ENCODE results near the gene MC4R. TPM values are rescaled to one million over a fixed set of nuclear protein-coding genes. Genes with fewer than 3 reads are reported as not detected.

MC4R gene
- total RNA-seq, 2 donors from 2014 or later: not detected

DNA sequence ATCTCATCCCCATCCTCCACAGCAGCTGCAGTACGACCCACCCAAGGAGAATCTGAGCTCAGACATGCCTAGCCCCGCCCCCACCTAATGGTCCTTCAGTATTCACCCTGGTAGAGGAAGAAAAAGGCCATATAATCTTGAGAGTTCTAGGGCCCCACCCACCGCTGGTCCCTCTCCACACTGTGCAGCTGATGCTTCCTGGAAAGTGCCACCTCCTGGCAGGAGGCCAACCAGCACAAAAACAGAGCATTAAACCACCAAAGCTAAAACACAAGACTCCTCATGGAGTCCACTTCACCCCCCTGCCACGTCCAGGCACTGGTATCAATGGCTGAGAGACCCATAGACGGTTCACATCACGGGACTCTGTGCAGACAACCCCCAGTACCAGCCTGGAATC, 40.7 kb downstream of the MC4R start:
- H3K4me3 ChIP-seq: no peak overlapping the region
- no peaks in the 10 kb centered on the region for H3K36me3 ChIP-seq
- WGBS: 79% methylated on average over 6 of the region's 6 CpGs
- no peak for DNase-seq (ENCODE audit: low spot score)
- H3K27ac ChIP-seq: no peak overlapping the region
- intact Hi-C loops (cut with DNase I): loop anchor here (10.0 kb wide), 1 partner anchor 57 kb away; no protein-coding TSS in a partner anchor
- H3K27me3 ChIP-seq (replicated peaks; ENCODE audit: insufficient read depth): no peaks in the 10 kb centered on the region
- no peaks in the 10 kb centered on the region for H3K4me1 ChIP-seq (replicated peaks)
- no peaks in the 10 kb centered on the region for H3K9me3 ChIP-seq
- TF ChIP-seq POLR2A (IDR thresholded peaks at IDR 0.05) (no peak), POLR2AphosphoS5 (IDR thresholded peaks at IDR 0.05) (no peak), CTCF (IDR thresholded peaks at IDR 0.05) (no peak)

- Histone ChIP-seq H3K27ac (no peak overlapping the region), H3K4me3 (no peak overlapping the region), H3K27me3 (replicated peaks; ENCODE audit: insufficient read depth) (no peaks in the 10 kb centered on the region), H3K9me3 (no peaks in the 10 kb centered on the region), H3K36me3 (no peaks in the 10 kb centered on the region), H3K4me1 (replicated peaks) (no peaks in the 10 kb centered on the region)
- no peak for DNase-seq (ENCODE audit: low spot score)
- TF ChIP-seq POLR2A (IDR thresholded peaks at IDR 0.05) (no peak), POLR2AphosphoS5 (IDR thresholded peaks at IDR 0.05) (no peak), CTCF (IDR thresholded peaks at IDR 0.05) (no peak)
- intact Hi-C loops (cut with DNase I): no loop called here
Observed at GRCh38 chr18:60329131-60329530, 43.4 kb downstream of the MC4R start.

DNA sequence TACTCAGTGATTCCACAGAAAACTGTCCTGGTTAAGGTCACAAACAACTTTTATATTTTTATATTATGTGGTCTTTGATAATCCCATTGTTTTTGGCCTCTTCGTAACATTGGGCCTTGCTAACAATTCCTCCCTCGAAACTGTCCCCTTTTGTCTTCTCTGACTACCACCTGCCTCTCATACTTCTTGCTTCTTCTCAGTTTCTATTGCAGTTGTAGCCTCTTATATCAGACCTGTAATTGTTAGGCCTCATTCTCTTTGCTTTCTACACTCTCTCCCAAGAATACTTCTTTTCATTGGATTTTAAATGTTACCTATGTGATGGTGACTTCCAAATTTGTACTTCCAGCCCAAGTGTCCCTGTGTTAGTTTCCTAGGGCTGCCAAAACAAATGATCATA, 44.7 kb downstream of the MC4R start:
- TF ChIP-seq POLR2A (IDR thresholded peaks at IDR 0.05) (no peak), POLR2AphosphoS5 (IDR thresholded peaks at IDR 0.05) (no peak)
- H3K9me3 ChIP-seq: no peaks in the 10 kb centered on the region
- H3K4me1 ChIP-seq (replicated peaks): no peaks in the 10 kb centered on the region
- H3K27ac ChIP-seq: no peak overlapping the region
- H3K4me3 ChIP-seq: no peak overlapping the region
- intact Hi-C loops (cut with DNase I): no loop called here
- DNase-seq (ENCODE audit: low spot score): no peak
- WGBS: 90% methylated on average over 2 of the region's 2 CpGs
- H3K36me3 ChIP-seq: no peaks in the 10 kb centered on the region
- no peaks in the 10 kb centered on the region for H3K27me3 ChIP-seq (replicated peaks; ENCODE audit: insufficient read depth)

DNA sequence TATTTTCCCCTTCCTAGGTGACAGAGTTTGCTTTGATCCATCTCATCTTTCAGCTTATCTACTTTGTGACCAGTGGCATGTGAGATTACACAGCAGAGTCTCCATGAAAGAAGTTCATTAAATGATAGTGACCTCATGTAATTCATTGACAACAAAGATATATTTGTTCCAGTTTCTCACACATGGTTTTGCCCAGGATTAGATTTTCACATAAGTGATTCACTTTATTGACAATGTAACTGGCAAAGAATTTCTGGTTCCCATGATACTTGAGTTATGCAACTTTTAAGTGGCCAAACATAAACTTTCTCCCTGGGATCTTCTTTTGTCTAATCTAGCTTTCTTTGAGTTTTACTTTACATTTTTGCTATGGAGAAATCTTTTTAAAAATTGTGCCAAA, 50.0 kb downstream of the MC4R start:
- H3K4me1 ChIP-seq (replicated peaks): no peaks in the 10 kb centered on the region
- intact Hi-C loops (cut with DNase I): no loop called here
- DNase-seq (ENCODE audit: low spot score): no peak

More for the DNA sequence above, 50.0 kb downstream of the MC4R start:
- Histone ChIP-seq H3K27ac (no peak overlapping the region), H3K9me3 (no peaks in the 10 kb centered on the region), H3K4me3 (no peak overlapping the region), H3K27me3 (replicated peaks; ENCODE audit: insufficient read depth) (no peaks in the 10 kb centered on the region), H3K36me3 (no peaks in the 10 kb centered on the region)
- TF ChIP-seq POLR2A (IDR thresholded peaks at IDR 0.05): no peak
- TF ChIP-seq CTCF (IDR thresholded peaks at IDR 0.05): no peak
- TF ChIP-seq POLR2AphosphoS5 (IDR thresholded peaks at IDR 0.05): no peak
